Activated T-helper 1 cell treated with Interleukin-2 at 50 U/mL for 16 hours (primary cell): ENCODE data around the gene GNS.
"Not testable (repeated sequence)": the region's sequence is repeated elsewhere in the genome, so short reads cannot be mapped to it uniquely, and the experiment has no call there.

ENCODE experiments used
- DNase-seq: peaks from one replicate; pipeline ENCODE4 v3.0.0-alpha.2; 2020; ENCODE audit warnings: low read depth

The GNS gene

GRCh38 chr12:64759035-64759894, at the start of gene GNS:
Gene GNS, minus strand, starts transcription at chr12:64759406. Its CDS starts 130 bp downstream, at chr12:64759276.
- peak; percentile 88 for DNase-seq

- DNase-seq: no peak
Measured at GRCh38 chr12:64808110-64808509, 48.9 kb upstream of the GNS start.

GRCh38 chr12:64806593-64807460, 47.6 kb upstream of the GNS start:
- DNase-seq: no peak

- no peak for DNase-seq
Measured at GRCh38 chr12:64806173-64806572, 47.0 kb upstream of the GNS start.

- not testable (repeated sequence) for DNase-seq
Measured at GRCh38 chr12:64802180-64802775, 43.1 kb upstream of the GNS start.

GRCh38 chr12:64801381-64801780, 42.2 kb upstream of the GNS start:
- DNase-seq: no peak

- DNase-seq: no peak
Measured at GRCh38 chr12:64800640-64801039, 41.4 kb upstream of the GNS start.

- no peak for DNase-seq
Measured at GRCh38 chr12:64798165-64798564, 39.0 kb upstream of the GNS start.

- no peak for DNase-seq
Measured at GRCh38 chr12:64797156-64797555, 38.0 kb upstream of the GNS start.

- DNase-seq: no peak
Measured at GRCh38 chr12:64796205-64796845, 37.1 kb upstream of the GNS start.

- DNase-seq: no peak
Measured at GRCh38 chr12:64794305-64794704, 35.1 kb upstream of the GNS start.

- DNase-seq: no peak
Measured at GRCh38 chr12:64793610-64794009, 34.4 kb upstream of the GNS start.

GRCh38 chr12:64792128-64792527, 32.9 kb upstream of the GNS start:
- no peak for DNase-seq

- DNase-seq: no peak
Measured at GRCh38 chr12:64791036-64791435, 31.8 kb upstream of the GNS start.

- DNase-seq: no peak
Measured at GRCh38 chr12:64790166-64790565, 31.0 kb upstream of the GNS start.

- DNase-seq: no peak
Measured at GRCh38 chr12:64785838-64786237, 26.6 kb upstream of the GNS start.

GRCh38 chr12:64782191-64782876, 23.1 kb upstream of the GNS start:
- DNase-seq: no peak

GRCh38 chr12:64781280-64782190, 22.3 kb upstream of the GNS start:
- no peak for DNase-seq

- no peak for DNase-seq
Measured at GRCh38 chr12:64780531-64781279, 21.5 kb upstream of the GNS start.

GRCh38 chr12:64780132-64780530, 20.9 kb upstream of the GNS start:
- no peak for DNase-seq
